GM21423 (cell line): ENCODE measurements around the gene CDH4.
"Not testable (repeated sequence)": the region's sequence is repeated elsewhere in the genome, so short reads cannot be mapped to it uniquely, and the experiment has no call there.

ENCODE experiments used
- ATAC-seq: cut with Tn5 transposase; IDR thresholded peaks from one replicate; pipeline ENCODE4 v1.9.1; 2021; ENCODE audit warnings: mild to moderate bottlenecking, moderate library complexity; ENCODE audit not compliant: unreplicated experiment

Gene CDH4

DNA sequence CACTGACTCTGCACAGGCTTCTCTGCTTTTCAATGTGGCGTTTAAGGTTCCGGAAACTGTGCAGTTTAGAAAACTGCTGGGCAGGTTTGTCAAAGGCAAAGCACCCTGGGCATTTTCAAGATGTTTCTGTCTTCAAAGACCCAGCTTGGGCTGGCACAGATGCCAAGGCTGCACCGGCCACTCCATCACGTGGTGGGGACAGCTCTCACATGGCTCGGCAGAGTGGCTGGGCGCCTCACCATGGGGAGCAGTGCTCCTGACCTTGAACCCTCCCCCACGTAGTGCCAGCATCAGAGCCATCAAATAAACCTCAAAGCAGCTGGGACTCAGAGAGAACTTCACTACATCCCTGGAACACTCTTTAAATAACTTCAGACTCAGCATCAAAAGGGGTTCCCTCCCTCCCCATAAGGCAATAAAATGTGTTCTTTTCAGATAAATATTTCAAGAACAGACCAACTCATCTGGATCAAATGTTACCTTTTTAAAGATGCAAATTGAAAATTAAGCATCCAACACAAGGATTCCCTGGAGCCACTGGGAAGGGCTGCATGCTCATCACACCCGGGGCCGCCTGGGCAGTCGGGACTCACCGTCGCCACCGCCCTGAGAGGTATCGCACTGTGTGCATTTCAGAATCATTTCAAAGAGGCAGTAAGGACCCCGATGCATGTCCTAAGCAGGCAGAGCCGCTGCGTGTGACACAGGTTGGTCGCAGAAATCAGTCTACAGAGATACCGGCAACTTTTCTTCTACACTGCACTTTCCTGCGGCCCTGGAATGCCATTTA lies 157.1 kb downstream of the CDH4 start:
- no peak for ATAC-seq

DNA sequence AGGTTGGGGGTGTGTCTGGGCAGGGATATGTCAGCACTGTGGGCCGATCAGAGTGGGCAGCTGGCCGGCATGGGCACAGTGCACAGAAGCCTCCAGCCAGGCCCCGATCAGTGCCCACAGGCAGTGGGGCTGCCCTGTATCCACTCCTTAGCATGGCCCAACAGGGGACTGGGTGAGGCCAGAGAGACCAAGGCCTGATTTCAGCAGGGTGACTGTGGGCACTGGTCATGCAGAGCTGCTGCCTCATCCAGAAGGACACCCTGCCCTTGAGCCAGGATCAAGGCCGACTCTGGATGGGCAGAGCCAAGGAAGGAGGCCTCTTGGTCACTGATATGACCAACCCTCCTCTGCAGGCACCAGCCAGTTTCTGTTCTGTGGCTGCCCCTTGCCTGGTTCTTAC lies 159.7 kb downstream of the CDH4 start:
- no peak for ATAC-seq

DNA sequence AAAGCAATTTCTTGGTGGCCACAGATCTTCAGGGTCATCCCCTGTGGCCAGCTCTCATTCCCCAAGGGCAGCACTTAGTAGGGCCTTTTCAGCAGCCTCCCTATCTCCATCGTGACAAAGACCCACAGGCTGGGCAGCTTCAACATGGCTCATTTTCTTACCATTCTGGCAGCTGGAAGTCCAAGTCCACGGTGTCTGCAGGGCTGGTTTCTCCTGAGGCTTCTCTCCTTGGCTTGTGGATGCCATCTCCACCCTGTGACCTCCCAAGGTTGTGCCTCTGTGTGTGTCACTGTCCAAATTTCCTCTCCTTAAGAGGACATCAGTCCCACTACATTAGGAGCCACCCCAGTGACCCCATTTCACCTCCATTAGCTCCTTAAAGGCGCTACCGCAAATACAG lies 161.7 kb downstream of the CDH4 start:
- ATAC-seq, result no peak

DNA sequence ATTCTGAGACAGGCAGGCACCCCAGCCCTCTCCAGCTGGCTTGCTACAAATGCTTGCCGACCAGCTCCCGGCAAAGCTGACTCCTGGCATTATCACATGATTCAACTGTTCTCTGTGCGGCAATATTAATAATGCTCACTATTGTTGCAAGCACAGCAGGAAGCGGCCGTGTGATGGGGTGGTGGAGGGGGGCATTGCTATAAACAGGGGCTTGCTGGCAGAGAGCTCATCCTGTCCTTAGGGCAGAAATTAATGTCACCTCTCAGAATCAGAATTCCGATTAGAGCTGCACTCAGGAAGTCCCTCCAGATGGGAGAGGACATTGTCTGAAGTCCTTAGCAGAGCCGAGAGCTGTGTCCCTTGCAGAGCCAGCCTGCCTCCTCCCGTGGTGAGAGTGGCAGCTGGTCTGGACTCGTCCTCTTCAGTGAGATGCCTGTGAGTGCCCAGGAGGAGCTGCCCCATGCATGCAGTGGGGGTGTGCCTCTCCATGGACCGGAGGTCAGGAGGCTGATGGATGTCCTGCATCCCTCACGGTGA lies 162.5 kb downstream of the CDH4 start:
- ATAC-seq, result no peak

DNA sequence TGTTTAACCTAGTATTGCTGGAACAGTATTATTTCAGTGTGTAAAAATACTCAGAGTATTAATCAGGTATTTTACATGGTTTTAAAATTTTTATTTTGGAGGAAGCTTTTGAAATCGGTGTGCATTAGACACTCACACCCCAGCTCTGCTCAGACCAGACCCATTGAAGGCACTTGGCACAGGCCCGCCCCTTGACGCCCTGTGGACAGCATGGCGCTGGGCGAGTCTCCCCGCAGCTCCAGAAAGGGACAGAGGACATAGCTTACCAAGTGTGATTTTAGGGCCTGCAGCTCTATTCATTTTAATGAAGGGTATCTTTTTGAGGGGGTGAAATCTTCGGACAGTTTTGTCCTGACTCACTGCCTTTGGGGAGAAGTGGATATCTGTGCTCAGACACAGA lies 164.5 kb downstream of the CDH4 start:
- ATAC-seq, result no peak

DNA sequence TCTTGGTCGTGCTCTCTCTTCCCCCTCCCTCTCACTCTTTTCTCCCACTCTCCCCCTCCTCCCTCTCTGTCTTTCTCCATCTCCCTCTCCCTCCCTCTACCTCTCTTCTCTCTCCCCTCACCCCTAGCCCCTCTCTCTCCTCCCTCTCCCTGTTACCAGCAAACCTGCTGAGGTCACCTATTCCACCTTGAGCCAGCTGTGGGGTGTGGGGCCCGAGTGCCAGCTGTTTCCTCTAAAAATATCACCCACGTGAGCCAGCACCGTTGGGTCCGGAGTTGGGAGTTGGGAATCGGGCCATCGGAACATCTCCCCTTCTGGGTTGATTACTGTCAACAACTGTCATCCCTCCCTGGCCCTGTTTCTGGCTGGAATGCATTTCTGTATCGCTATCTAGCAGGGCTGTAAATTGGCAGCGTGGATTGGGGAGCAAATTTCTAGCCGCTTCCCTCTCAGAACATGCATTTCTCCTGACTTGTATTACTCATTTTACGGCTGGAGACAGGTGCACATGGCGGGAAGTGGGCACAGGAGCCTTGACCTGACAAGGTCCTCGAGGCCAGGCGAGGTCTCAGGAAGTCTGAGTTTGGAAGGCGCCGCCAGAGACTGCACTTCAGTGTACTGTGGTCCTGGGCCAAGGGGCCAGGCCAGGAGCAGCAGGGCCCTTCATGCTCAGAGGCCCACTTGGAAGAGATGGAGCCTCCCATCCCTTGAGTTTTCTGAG lies 165.3 kb downstream of the CDH4 start:
- ATAC-seq, result no peak

DNA sequence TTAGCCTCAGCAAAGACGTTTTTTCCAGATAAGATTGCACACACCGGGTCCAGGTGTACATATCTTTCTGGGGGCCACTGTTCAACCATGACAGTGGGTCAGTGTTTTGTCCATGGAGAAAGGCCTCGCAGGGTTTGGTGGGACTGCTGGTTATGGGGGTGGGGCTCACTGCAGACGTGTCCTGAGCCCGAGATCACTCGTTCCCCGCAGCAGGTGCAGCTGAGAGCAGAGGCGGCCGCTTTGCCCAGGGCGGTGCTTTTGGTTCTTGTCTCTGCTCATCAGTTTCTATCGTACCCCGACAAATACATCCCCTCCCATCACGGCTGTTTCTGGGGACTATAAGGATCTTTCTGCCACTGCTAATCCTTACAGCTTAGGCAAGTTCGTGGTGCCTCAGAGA lies 166.9 kb downstream of the CDH4 start:
- no peak for ATAC-seq

DNA sequence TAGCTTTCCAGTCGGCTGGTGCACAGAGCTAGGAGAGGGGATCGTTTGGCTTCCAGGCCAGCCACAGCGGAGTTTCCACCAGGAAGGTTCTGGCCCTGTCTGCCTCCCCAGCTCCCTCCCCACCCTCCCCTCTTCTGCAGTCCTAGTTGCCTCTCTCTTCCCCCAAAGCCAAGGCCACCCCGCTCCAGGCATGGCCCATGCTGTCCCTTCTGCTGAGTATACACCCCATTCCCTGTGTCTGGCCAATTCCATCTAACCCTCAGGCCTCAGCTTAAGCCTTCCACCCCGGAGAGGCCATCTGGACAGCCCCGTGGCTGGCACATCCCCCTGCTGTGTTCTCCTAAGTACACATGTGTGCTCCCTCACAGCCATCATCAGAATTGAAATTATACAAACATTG lies 167.4 kb downstream of the CDH4 start:
- ATAC-seq, result no peak

DNA sequence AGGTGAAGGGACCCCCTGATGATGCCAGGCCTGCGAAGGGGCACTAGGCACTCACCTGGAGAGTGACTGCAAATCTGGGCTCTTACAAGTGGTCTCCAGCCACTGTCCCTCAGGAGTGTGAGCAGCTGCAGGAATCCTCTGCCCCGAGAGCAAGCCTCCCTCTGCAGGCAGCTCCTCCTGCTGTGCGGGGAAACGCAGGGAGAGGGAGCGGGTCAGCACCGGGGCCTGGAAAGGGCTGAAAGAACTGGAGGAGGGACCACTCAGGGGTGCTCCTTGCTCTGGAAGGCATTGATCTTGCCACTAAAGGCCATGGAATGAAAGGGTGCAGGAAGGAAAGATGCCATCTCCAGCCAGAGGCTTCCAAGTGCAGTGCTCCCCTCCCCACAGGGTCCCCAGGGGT lies 168.0 kb downstream of the CDH4 start:
- no peak for ATAC-seq

DNA sequence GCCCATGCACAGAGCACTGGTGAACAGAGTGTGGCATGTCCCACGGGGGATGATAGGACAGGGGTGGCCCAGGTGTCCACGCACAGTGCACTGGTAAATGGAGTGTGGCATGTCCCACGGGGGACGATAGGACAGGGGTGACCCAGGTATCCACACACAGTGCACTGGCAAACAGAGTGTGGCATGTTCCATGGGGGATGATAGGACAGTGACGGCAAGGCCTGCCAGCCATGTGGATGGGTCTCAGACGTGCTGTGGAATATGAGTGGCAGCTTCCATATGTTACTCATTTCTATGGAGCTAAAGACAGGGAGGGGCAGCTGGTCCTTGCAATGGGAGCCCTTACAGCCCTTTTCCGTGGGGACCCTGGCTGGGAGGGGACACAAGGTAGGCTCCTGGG lies 168.7 kb downstream of the CDH4 start:
- ATAC-seq, result no peak

DNA sequence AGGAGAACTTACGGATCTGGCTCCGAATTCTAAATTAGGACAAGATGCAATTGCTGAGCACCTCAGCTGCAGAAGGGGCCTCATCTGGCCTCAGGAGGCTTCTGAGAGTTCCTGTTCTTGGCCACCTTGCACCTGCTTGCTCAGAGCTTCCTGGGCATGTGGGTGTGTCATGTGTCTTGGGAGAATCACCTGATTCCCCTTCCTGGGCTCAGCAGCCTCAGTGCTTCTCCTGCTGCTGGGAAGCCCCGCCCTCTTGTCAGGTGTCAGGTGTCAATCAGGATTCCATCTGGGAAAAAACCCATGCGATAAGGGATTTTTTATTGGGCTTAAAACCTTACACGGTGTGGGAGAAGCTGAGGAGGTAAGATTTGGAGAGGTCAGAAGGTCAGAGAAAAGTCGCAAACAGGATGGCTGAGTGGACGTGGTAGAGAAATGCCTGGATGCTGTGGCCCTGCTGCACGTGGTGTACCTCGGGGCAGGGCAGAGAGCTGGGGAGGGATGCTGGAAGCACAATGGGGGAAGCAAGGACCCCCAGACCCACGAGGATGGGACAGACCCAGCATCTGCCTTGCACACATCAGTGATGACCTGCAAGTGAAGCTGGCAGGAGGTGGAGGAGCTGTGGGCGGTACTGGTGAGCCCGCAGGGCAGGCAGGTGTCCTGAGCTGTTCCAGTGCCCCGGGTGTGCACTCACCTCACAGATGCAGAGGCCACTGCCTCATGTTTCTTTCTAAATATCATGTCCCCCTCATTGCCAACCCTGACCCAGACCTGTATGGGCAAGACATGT lies 170.8 kb downstream of the CDH4 start:
- no peak for ATAC-seq

DNA sequence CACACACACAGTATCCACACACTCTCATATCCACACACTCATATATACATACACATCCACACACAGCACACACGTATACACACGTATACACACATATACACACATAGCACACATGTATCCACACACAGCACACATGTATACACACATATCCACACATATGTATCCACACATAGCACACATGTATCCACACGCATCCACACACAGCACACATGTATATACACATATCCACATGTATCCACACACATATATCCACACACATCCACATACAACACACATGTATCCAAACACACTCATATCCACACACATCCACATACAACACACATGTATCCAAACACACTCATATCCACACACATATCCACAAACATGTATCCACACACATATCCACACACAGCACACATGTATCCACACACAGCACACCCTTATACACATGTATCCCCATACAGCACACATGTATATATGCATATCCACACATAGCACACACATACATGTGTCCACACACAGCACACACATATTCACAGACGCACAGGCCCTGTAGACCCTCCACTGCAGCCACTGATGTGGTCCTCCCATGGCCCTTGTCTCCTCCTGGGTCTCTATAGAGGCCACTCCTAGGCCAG lies 172.1 kb downstream of the CDH4 start:
- no peak for ATAC-seq

DNA sequence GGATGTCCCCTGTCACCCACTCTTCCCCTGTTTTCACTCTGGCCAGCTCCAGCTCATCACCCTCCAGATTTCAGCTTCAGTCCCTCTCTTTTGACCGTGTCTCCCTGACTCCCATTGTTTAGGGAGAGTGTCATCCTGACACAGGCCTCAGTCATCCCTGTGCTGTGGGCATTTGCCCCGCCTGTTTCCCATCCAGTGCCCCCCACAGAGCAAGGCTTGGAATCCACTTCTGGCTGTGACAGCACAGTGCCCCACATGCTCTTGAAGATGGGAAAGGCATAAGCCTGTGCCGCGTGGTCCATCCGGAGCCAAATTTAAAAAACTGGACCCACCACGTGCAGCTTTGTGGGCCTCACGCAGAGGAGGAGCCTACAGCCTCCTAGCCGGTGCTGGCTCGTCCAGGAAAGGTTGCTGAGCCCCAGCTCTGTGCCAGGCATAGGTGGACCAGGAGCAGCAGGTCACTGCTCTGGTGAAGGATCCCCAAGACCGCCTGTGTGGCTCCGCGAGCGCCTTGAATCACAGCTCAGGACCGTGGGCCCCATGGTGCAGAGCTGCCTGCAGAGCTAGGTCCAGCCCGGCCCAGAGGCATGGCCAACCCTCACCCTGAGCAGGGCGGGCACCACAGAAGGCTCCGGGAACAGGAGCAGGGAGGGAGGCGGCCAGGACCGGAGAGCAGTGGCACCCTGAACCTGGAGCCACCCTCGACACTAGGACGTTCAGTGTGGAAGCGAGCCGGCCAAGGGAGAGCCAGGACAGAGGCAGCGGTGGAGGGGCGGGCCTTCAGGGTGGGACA lies 172.8 kb downstream of the CDH4 start:
- ATAC-seq, result no peak

DNA sequence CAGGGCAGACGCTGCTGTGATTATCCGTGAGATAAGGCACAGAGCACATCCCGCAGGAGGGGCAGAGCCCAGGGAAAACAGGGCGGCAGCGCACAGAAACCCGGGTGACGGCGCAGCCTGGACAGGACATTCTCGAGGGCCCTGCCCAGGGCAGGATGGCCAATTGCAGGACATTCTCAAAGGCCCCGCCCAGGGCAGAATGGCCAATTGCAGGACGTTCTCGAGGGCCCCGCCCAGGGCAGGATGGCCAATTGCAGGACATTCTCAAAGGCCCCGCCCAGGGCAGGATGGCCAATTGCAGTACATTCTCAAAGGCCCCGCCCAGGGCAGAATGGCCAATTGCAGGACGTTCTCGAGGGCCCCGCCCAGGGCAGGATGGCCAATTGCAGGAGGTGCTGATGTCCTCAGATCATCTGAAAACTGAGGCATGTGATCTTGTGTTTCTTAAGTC lies 173.5 kb downstream of the CDH4 start:
- ATAC-seq, result not testable (repeated sequence)

DNA sequence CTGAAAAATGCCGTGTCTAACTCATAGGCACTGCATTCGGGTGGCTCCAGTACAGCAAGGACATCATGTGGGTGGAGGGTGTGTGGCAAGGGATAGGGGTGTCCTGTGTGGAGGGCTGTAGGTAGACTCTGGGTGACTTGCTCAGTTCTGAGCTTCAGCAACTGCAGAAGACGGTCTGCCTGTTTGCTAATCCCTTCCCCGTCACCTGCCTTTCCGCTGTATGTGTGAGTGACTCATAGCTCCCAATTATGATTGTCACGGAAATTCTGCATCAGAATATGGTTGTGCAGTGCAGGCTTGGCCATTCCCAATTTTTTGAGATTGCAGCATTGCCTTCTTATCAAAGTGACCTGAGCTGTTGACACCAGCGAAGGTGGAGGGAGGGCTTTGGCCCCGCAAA lies 174.3 kb downstream of the CDH4 start:
- ATAC-seq, result no peak

DNA sequence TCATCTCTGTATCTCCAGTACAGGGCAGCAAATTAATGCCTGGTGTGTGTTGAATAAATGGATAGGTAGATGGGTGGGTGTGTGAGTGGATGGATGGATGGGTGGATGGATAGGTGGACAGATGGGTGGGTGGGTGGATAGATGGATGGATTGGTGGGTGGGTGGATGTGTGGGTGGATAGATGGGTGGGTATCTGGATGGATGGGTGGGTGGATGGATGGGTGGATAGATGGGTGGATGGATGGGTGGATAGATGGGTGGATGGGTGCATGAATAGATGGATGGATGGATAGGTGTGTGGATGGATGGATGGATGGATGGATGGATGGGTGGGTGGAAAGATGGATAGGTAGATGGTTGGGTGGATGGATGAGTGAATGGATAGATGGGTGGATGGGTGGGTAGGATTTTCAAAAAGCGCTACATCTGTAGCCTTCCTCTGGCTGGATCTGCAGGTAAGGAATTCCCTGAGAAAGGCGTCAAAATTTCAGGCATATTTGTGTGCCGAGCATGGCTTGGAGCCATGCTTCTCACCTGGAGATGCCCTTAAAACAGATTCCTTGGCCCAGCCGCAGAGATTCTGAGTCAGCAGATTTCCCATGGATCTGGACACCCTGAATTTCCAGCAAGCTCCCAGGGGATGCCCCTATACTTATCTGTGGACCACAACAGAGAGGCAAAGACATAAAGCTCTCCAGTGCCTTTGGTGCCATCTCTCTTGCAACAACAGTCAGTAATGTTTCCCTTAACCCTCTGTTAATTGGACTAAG lies 177.6 kb downstream of the CDH4 start:
- no peak for ATAC-seq

DNA sequence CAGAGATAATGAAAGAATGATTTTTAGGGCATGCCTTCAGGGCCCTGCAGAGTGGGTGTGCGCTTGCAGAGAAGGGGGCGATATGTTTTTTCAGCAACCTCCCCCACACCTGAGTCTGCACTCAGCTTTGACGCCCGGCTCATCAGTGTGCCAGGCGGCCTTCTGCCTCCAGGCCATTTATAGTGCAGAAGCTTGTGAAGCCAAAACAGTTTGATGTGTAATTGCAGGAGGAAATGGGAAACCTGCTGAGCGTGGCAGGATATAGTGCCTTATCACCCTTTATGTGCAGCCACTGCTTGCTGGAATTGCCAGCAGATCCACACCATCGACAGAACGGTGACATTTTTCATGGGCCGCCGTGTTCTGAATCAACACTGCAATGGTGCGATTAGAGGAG lies 178.2 kb downstream of the CDH4 start:
- no peak for ATAC-seq

DNA sequence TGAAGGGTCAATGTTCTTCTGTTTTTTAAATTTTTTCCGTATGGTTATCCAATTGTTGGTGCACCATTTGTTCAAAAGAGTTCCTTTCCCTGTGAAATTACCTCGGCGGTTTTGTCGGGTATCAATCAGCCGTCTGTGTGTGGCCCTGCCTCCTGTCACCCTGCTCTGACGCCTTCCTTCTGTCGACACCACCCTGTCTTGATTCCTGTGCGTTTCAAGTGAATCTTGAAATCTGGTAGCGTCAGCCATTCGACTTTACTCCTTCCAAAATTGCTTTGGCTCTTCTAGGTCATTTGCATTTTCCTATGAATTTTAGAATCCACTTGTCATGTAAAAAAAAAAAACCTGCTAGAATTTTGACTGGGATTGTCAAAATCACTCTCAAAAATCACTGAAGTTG lies 181.1 kb downstream of the CDH4 start:
- ATAC-seq, result no peak

DNA sequence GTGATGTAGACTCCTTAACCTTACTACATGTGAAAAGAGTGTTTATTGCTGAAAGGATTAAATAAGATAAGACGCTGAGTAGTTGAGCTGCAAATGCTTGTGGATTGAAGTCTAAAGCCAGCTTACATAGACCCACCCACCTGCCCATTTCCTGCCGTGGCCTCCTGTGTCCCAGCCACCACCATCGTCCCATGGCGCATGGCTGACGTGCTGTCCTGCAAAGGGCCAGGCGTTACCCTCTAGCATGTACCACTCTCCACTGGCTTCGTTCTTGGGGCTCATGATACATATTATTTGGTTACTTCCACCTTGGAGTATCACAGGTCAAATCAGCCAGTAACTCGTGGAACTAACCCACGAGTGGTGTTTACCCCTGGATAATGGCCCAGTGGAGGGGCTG lies 181.8 kb downstream of the CDH4 start:
- ATAC-seq, result no peak
